Measurements from ENCODE around the gene PTPRG.

PTPRG gene

GRCh38 chr3:61897848-61898247 lies 336.5 kb downstream of the PTPRG start:
- no peak for DNase-seq (ENCODE audit: low spot score)

GRCh38 chr3:61899700-61900462 lies 338.5 kb downstream of the PTPRG start:
- no peak for DNase-seq (ENCODE audit: low spot score)

- DNase-seq (ENCODE audit: low spot score): no peak
Observed at GRCh38 chr3:61901496-61901895, 340.1 kb downstream of the PTPRG start.

GRCh38 chr3:61901986-61902385 lies 340.6 kb downstream of the PTPRG start:
- DNase-seq (ENCODE audit: low spot score): no peak

GRCh38 chr3:61903074-61903473 lies 341.7 kb downstream of the PTPRG start:
- DNase-seq (ENCODE audit: low spot score): no peak

- DNase-seq (ENCODE audit: low spot score): no peak
Observed at GRCh38 chr3:61903931-61904657, 342.7 kb downstream of the PTPRG start.

GRCh38 chr3:61907210-61907795 lies 345.9 kb downstream of the PTPRG start:
- no peak for DNase-seq (ENCODE audit: low spot score)

- DNase-seq (ENCODE audit: low spot score): no peak
Observed at GRCh38 chr3:61908382-61908781, 347.0 kb downstream of the PTPRG start.

- no peak for DNase-seq (ENCODE audit: low spot score)
Observed at GRCh38 chr3:61910732-61911131, 349.4 kb downstream of the PTPRG start.

GRCh38 chr3:61912158-61912557 lies 350.8 kb downstream of the PTPRG start:
- no peak for DNase-seq (ENCODE audit: low spot score)

GRCh38 chr3:61913701-61914100 lies 352.3 kb downstream of the PTPRG start:
- no peak for DNase-seq (ENCODE audit: low spot score)

GRCh38 chr3:61914276-61914675 lies 352.9 kb downstream of the PTPRG start:
- DNase-seq (ENCODE audit: low spot score): no peak

GRCh38 chr3:61915296-61915695 lies 353.9 kb downstream of the PTPRG start:
- no peak for DNase-seq (ENCODE audit: low spot score)

- DNase-seq (ENCODE audit: low spot score): no peak
Observed at GRCh38 chr3:61919371-61919770, 358.0 kb downstream of the PTPRG start.

GRCh38 chr3:61922118-61922517 lies 360.7 kb downstream of the PTPRG start:
- no peak for DNase-seq (ENCODE audit: low spot score)

GRCh38 chr3:61924090-61924735 lies 362.8 kb downstream of the PTPRG start:
- no peak for DNase-seq (ENCODE audit: low spot score)

GRCh38 chr3:61924991-61925390 lies 363.6 kb downstream of the PTPRG start:
- DNase-seq (ENCODE audit: low spot score): no peak

- no peak for DNase-seq (ENCODE audit: low spot score)
Observed at GRCh38 chr3:61925721-61926120, 364.4 kb downstream of the PTPRG start.

GRCh38 chr3:61926923-61927322 lies 365.6 kb downstream of the PTPRG start:
- DNase-seq (ENCODE audit: low spot score): no peak

- peak; percentile 11 for DNase-seq (ENCODE audit: low spot score)
Observed at GRCh38 chr3:61927332-61927731, 366.0 kb downstream of the PTPRG start.

- DNase-seq (ENCODE audit: low spot score): no peak
Observed at GRCh38 chr3:61928039-61928438, 366.7 kb downstream of the PTPRG start.

GRCh38 chr3:61928776-61929314 lies 367.5 kb downstream of the PTPRG start:
- no peak for DNase-seq (ENCODE audit: low spot score)

All from SW480 (cell line).